Common myeloid progenitor, CD34-positive (primary cell): ENCODE data around the gene KIF13A.
"Not testable (repeated sequence)": the region's sequence is repeated elsewhere in the genome, so short reads cannot be mapped to it uniquely, and the experiment has no call there.

Experiments used
- CTCF ChIA-PET: fragments of 350-600 bp; sonication (Branson Sonifier 250); formaldehyde crosslinking; loops from one replicate; lab custom pipeline; 2021; ENCODE audit warnings: antibody characterized with exemption; lab: Charles Lee
- POLR2A ChIA-PET: fragments of 350-600 bp; sonication (Branson Sonifier 250); formaldehyde crosslinking; loops from one replicate; lab custom pipeline; 2021; ENCODE audit warnings: antibody characterized with exemption; lab: Charles Lee
- DNase-seq, 3 donors: peaks; one replicate each; pipeline versions ENCODE4 v3.0.0 to v3.0.0-alpha.2; 2013
- H3K27ac ChIP-seq, 2 experiments: 1 replicate in 1 of 2; 2 replicates in 1 of 2; pipeline ENCODE4 v1.7.0; 2013; ENCODE audit warnings: inconsistent platforms in 2 of 2, low read length in 2 of 2, mild to moderate bottlenecking in 2 of 2, low read depth in 1 of 2, moderate library complexity in 1 of 2; ENCODE audit not compliant: severe bottlenecking in 2 of 2, insufficient read depth in 1 of 2, poor library complexity in 1 of 2
- H3K27me3 ChIP-seq, 5 experiments: replicated peaks in 2 of 5; 1 replicate in 3 of 5; 2 replicates in 2 of 5; pipeline versions ENCODE4 v1.6.1 to v1.7.0; 2013; ENCODE audit warnings: low read length in 4 of 5, mild to moderate bottlenecking in 2 of 5, moderate library complexity in 2 of 5, inconsistent platforms in 1 of 5; ENCODE audit not compliant: insufficient read depth in 5 of 5, control insufficient read depth in 4 of 5
- H3K36me3 ChIP-seq, 4 experiments: 1 replicate in 2 of 4; 2 replicates in 2 of 4; pipeline versions ENCODE4 v1.6.1 to v1.7.0; 2013; ENCODE audit warnings: low read length in 3 of 4, control low read depth in 1 of 4, mild to moderate bottlenecking in 1 of 4; ENCODE audit not compliant: control insufficient read depth in 4 of 4, insufficient read depth in 4 of 4
- H3K4me1 ChIP-seq, 4 experiments: 1 replicate in 3 of 4; 2 replicates in 1 of 4; pipeline versions ENCODE4 v1.6.1 to v1.7.1; 2013; ENCODE audit warnings: low read length in 3 of 4, mild to moderate bottlenecking in 3 of 4, control low read depth in 1 of 4, inconsistent platforms in 1 of 4, moderate library complexity in 1 of 4; ENCODE audit not compliant: control insufficient read depth in 4 of 4, insufficient read depth in 4 of 4; ENCODE audit errors: control extremely low read depth in 1 of 4
- H3K4me3 ChIP-seq, 7 experiments: 1 replicate in 4 of 7; 2 replicates in 3 of 7; pipeline versions ENCODE4 v1.5.1 to v1.7.0; 2013; ENCODE audit warnings: mild to moderate bottlenecking in 7 of 7, low read length in 6 of 7, moderate library complexity in 6 of 7, inconsistent platforms in 2 of 7, low read depth in 2 of 7, control low read depth in 1 of 7; ENCODE audit not compliant: insufficient read depth in 4 of 7, control insufficient read depth in 1 of 7; ENCODE audit errors: extremely low read depth in 1 of 7
- H3K9me3 ChIP-seq, 5 experiments: 1 replicate in 4 of 5; 2 replicates in 1 of 5; pipeline versions ENCODE4 v1.6.1 to v1.7.1; 2013; ENCODE audit warnings: low read length in 4 of 5, mild to moderate bottlenecking in 2 of 5, inconsistent platforms in 1 of 5, low read depth in 1 of 5, moderate library complexity in 1 of 5; ENCODE audit not compliant: control insufficient read depth in 4 of 5, insufficient read depth in 2 of 5; ENCODE audit errors: control extremely low read depth in 1 of 5
- WGBS: methylation state at CpG from one replicate; pipeline ENCODE4 v1.1.5; 2013; ENCODE audit not compliant: insufficient coverage; 5-methylcytosine and 5-hydroxymethylcytosine counted together

KIF13A gene

DNA sequence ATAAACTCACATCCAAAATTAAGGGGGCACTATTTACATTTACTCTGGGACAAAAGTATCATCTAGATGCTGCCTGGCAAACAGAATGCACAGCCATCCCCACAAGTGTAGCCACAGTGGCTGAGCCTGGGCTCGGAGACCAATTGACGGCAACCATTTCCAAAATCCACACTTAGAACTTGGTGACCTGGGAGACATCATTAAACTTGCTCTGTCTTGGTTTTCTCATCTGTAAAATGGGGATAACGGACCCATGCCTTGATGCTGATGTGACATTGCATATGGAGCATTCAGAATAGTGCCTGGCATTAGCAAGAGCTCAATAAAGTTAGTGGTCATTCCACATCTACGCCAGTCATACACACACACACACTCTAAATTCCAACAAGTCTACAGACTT, 140.7 kb downstream of the KIF13A start:
- no peak overlapping the region for H3K4me3 ChIP-seq
- no peaks in the 10 kb centered on the region for H3K9me3 ChIP-seq
- H3K36me3 ChIP-seq: peaks cover 11 to 19% (median 13%) of the 10 kb centered on the region in 4 experiments
- peaks cover 0 to 43% (median 20%) of the 10 kb centered on the region in 4 experiments for H3K4me1 ChIP-seq
- DNase-seq: no peak
- ChIA-PET POLR2A (no interaction called here), CTCF (interaction anchor here (1.0 to 1.1 kb wide), 2 partner anchors 25 to 275 kb away, joined by 3 read pairs; partner anchors contain the start of gene NHLRC1)
- no peaks in the 10 kb centered on the region for H3K27me3 ChIP-seq
- H3K27ac ChIP-seq: no peak overlapping the region
- WGBS: 94% methylated on average over 3 of the region's 4 CpGs

DNA sequence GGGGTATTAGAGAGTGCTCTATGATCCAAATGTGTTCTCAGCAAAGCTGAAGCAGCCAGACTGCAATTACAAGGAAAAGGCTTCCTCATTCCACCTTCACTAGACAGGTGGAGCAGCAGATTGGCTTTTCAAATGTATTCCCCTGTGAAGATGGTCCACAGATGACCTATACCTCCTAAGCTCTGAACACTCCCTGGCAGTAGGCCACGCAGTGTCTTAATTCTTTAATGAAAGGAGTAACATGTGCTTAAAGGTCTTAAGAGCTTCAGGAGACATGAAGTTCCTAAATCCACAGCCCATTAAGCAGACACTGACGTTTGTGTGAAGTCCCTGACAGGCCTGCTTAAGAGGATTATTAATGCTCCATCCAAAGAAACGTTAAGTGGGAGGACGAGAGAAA, 141.8 kb downstream of the KIF13A start:
- Histone ChIP-seq H3K4me3 (no peak overlapping the region), H3K27ac (no peak overlapping the region), H3K36me3 (peaks cover 9 to 19% (median 13%) of the 10 kb centered on the region in 4 experiments), H3K9me3 (no peaks in the 10 kb centered on the region), H3K27me3 (no peaks in the 10 kb centered on the region), H3K4me1 (peaks cover 0 to 32% (median 15%) of the 10 kb centered on the region in 4 experiments)
- ChIA-PET CTCF (interaction anchor here (0.8 to 1.5 kb wide), 2 partner anchors 11 to 62 kb away, joined by 3 to 4 read pairs; no protein-coding TSS in a partner anchor), POLR2A (no interaction called here)
- DNase-seq: no peak
- WGBS: 20% methylated on average over 1 of the region's 4 CpGs

DNA sequence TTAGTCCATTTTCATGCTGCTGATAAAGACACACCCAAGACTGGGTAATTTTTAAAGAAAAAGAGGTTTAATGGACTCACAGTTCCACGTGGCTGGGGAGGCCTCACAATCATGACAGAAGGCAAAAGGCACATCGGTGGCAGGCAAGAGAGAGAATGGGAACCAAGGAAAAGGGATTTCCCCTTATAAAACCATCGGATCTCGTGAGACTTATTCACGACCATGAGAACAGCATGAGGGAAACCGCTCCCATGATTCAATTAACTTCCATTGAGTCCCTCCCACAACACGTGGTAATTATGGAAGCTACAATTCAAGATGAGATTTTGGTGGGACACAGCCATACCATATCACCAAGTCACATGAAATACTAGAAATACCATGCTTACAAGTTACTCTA, 142.5 kb downstream of the KIF13A start:
- DNase-seq, H3K4me3 ChIP-seq, H3K27me3 ChIP-seq, H3K27ac ChIP-seq, H3K9me3 ChIP-seq, POLR2A ChIA-PET: not testable (repeated sequence)
- WGBS: 92% methylated on average over 7 of the region's 7 CpGs
- Histone ChIP-seq H3K4me1 (peaks cover 0 to 26% (median 15%) of the 10 kb centered on the region in 4 experiments), H3K36me3 (peaks cover 5 to 15% (median 9%) of the 10 kb centered on the region in 4 experiments)
- CTCF ChIA-PET: interaction anchor here (1.5 kb wide), 1 partner anchor 11 kb away, joined by 3 read pairs; no protein-coding TSS in a partner anchor

DNA sequence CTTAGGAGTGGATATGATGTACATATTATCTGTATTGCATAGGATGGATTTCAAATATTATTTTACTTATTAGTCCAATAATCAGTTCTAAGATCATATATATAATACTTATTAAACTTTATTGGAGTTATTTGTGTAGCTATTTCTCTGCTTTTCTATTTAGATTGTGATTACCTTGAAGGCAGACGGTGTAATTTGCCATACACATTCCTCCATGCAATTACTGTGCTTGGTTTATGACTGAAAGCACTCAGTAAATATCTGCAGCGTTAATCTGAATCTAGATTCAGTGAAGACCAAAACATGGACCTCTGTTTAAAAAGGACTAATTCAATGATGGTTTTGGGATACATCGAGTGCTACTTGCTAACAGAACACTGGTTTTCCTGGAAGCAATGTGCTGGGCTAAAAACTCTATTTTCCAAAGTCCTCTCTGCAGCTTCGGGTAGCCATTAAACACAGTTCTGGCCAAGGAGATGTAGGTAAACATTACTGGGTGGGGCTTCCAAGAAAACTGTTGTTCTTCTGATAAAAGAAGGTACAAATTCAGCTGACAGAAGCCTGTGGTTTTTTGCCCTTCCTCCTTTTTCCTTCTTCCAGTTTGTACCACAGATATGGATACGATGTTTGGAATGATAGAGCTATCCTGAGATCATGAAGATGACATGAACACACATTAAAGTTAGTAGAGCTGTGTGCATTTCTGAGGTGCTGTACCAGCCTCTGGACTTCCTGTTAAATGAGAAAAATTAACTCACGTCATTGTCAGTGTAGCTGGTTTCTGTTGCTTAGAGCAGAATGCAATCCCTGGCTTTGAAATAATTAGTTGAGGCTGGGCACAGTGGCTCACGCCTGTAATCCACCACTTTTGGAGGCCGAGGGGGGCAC, 144.3 kb downstream of the KIF13A start:
- H3K4me3 ChIP-seq: no peak overlapping the region
- H3K4me1 ChIP-seq: peaks cover 0 to 26% (median 15%) of the 10 kb centered on the region in 4 experiments
- no peaks in the 10 kb centered on the region for H3K9me3 ChIP-seq
- DNase-seq: peak in 1 of 3 donors; percentile 33
- WGBS: 78% methylated on average over 4 of the region's 8 CpGs
- H3K27ac ChIP-seq: peak overlapping the region in 1 of 2 experiments; percentile 80
- POLR2A ChIA-PET: no interaction called here
- H3K27me3 ChIP-seq: no peaks in the 10 kb centered on the region
- CTCF ChIA-PET: interaction anchor here (1.5 kb wide), 1 partner anchor 19 kb away, joined by 3 read pairs; no protein-coding TSS in a partner anchor
- peaks cover 3 to 5% (median 5%) of the 10 kb centered on the region in 4 experiments for H3K36me3 ChIP-seq

DNA sequence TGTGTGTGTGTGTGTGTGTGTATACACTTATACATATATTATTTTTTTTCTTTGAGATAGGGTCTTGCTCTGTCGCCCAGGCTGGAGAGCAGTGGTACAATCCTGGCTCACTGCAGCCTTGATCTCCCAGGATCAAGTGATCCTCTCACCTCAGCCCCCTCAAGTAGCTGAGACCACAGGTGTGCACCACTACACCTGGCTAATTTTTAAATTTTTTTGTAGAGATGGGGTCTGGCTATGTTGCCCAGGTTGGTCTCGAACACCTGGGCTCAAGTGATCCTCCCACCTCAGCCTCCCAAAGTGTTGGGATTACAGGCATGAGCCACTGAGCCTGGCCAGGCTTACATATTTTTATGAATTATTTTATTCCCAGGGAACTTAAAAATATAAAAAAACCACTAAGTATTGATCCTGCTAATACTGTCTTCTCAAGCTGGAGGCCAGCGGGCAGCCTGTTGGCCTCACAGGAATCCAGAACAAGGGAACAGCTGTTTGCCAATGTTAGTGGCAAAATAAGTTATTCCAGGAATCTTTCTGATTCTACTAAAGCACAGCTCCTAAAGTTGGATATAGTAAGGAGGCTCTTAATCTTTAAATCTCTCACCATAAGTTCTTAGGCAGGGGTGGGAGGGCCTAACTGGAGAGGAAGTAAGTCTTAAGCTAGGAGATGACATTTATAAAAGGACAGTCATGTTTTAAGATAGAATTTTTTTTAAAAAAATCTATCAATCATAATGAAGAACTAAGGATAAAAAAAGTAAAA, 145.2 kb downstream of the KIF13A start:
- Histone ChIP-seq H3K4me3 (no peak overlapping the region), H3K27me3 (no peaks in the 10 kb centered on the region), H3K27ac (peak overlapping the region in 1 of 2 experiments; percentile 54), H3K4me1 (peaks cover 0 to 23% (median 14%) of the 10 kb centered on the region in 4 experiments), H3K36me3 (peaks cover 3 to 7% (median 6%) of the 10 kb centered on the region in 4 experiments), H3K9me3 (no peaks in the 10 kb centered on the region)
- WGBS: 100% methylated on average over 2 of the region's 3 CpGs
- CTCF ChIA-PET: interaction anchor here (0.7 to 1.5 kb wide), 2 partner anchors 11 to 18 kb away, joined by 3 read pairs; no protein-coding TSS in a partner anchor
- peak in 2 of 3 donors; percentile 60 to 80 for DNase-seq
- POLR2A ChIA-PET: interaction anchor here (0.7 kb wide), 1 partner anchor 145 kb away, joined by 4 read pairs; no protein-coding TSS in a partner anchor

DNA sequence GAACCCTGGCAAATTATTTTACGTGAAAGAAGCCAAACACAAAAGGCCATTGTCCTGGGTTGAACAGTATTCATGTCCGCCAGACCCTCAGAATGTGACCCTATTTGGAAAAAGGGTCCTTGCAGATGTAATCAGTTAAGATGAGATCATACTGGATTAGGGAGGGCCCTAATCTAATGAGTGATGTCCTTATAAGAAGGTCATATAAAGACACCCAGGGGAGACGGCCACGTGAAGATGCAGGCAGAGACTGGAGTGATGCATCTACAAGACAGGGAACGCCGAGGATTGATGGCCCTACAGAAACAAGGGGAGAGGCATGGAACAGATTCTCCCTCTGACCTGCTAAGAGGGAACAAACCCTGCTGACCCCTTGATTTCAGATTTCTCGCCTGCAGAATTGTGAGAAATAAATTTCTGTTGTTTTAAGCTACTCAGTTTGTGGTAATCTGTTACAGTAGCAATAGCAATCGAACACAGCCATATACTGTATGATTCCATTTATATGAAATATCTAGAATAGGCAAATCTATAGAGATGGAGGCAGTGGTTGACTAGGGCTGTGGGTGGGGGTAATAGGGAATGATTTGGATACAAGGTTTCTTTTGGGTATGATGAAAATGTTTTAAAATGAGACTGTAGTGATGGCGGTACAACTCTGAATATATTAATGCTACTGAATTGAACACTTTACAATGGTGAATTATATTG, 147.8 kb downstream of the KIF13A start:
- CTCF ChIA-PET: interaction anchor here (1.0 kb wide), 1 partner anchor 12 kb away, joined by 3 read pairs; no protein-coding TSS in a partner anchor

More for the DNA sequence above, 147.8 kb downstream of the KIF13A start:
- no peak overlapping the region for H3K4me3 ChIP-seq
- peaks cover 7 to 18% (median 9%) of the 10 kb centered on the region in 4 experiments for H3K36me3 ChIP-seq
- DNase-seq: no peak
- no peak overlapping the region for H3K27ac ChIP-seq
- no peaks in the 10 kb centered on the region for H3K9me3 ChIP-seq
- 100% methylated on average over 5 of the region's 9 CpGs for WGBS
- no peaks in the 10 kb centered on the region for H3K27me3 ChIP-seq
- POLR2A ChIA-PET: no interaction called here
- peaks cover 0 to 15% (median 11%) of the 10 kb centered on the region in 4 experiments for H3K4me1 ChIP-seq
